Uterus (tissue), 2 donors: ENCODE measurements around the gene MACROD1.

Experiments
- CTCF ChIP-seq, 4 experiments: fragments of 200-600 bp in 2 of 4; fragments of 450-650 bp in 2 of 4; sonication (generic) in 2 of 4; IDR thresholded peaks; one replicate each; pipeline ENCODE4 v1.5.1; 2016 to 2019; ENCODE audit warnings: antibody characterized with exemption in 4 of 4, mild to moderate bottlenecking in 2 of 4, moderate library complexity in 1 of 4
- POLR2A ChIP-seq, 2 donors: fragments of 450-650 bp; IDR thresholded peaks; one replicate each; pipeline ENCODE4 v1.6.1; 2016; ENCODE audit warnings: antibody characterized with exemption in 2 of 2, mild to moderate bottlenecking in 1 of 2, moderate library complexity in 1 of 2

GRCh38 chr11:64153812-64154211 is 12.1 kb downstream of the MACROD1 start:
- no peak for TF ChIP-seq CTCF (IDR thresholded peaks at IDR 0.05)
- TF ChIP-seq POLR2A (IDR thresholded peaks at IDR 0.05): no peak
